Astrocyte (in vitro differentiated cells and primary cell): ENCODE results near the gene TSC22D1. TPM values are rescaled to one million over a fixed set of nuclear protein-coding genes. Genes with fewer than 3 reads are reported as not detected.

Experiments
- DNase-seq: peaks from one replicate; pipeline ENCODE4 v3.0.0-alpha.2; 2010; ENCODE audit warnings: low read depth
- FAIRE-seq: peaks from 2 replicates; lab custom pipeline; 2011; peaks lifted over from hg19 to GRCh38; lab: Jason Lieb, UNC
- H2AFZ ChIP-seq: 2 replicates; pipeline ENCODE4 v1.6.0; 2012; ENCODE audit warnings: low read depth, low read length, inconsistent platforms
- H3K27ac ChIP-seq: 2 replicates; pipeline ENCODE4 v1.5.1; 2011; ENCODE audit warnings: low read depth, low read length, inconsistent platforms
- H3K27me3 ChIP-seq: 2 replicates; pipeline ENCODE4 v1.6.0; 2011; ENCODE audit warnings: low read length, inconsistent platforms; ENCODE audit not compliant: insufficient read depth
- H3K36me3 ChIP-seq: 2 replicates; pipeline ENCODE4 v1.5.1; 2011; ENCODE audit warnings: low read length, inconsistent platforms; ENCODE audit not compliant: insufficient read depth
- H3K4me1 ChIP-seq: 2 replicates; pipeline ENCODE4 v1.5.1; 2011; ENCODE audit warnings: low read length, inconsistent platforms; ENCODE audit not compliant: insufficient read depth
- H3K4me2 ChIP-seq: 2 replicates; pipeline ENCODE4 v1.6.0; 2012; ENCODE audit warnings: low read length, inconsistent platforms
- H3K4me3 ChIP-seq: 2 replicates; pipeline ENCODE4 v1.5.1; 2011; ENCODE audit warnings: low read depth, mild to moderate bottlenecking, low read length, inconsistent platforms; ENCODE audit not compliant: insufficient read depth
- H3K79me2 ChIP-seq: 2 replicates; pipeline ENCODE4 v1.6.0; 2012; ENCODE audit warnings: mild to moderate bottlenecking, low read length, inconsistent platforms; ENCODE audit not compliant: insufficient read depth
- H3K9ac ChIP-seq: 2 replicates; pipeline ENCODE4 v1.6.0; 2012; ENCODE audit warnings: mild to moderate bottlenecking, low read length, inconsistent platforms
- H3K9me3 ChIP-seq: 2 replicates; pipeline ENCODE4 v1.5.1; 2012; ENCODE audit warnings: low read depth, mild to moderate bottlenecking, low read length, inconsistent platforms; ENCODE audit not compliant: insufficient read depth
- H4K20me1 ChIP-seq: 2 replicates; pipeline ENCODE4 v1.6.0; 2012; ENCODE audit warnings: low read length, inconsistent platforms; ENCODE audit not compliant: insufficient read depth
- H3K27ac Mint-ChIP-seq: one replicate; pipeline ENCODE4 v1.8.0; 2021; ENCODE audit warnings: mild to moderate bottlenecking, mixed read lengths; ENCODE audit not compliant: unreplicated experiment
- H3K27me3 Mint-ChIP-seq: one replicate; pipeline ENCODE4 v1.8.0; 2021; ENCODE audit warnings: low read depth, mixed read lengths; ENCODE audit not compliant: unreplicated experiment
- H3K36me3 Mint-ChIP-seq: one replicate; pipeline ENCODE4 v1.8.0; 2021; ENCODE audit warnings: low read depth, mixed read lengths; ENCODE audit not compliant: unreplicated experiment
- H3K4me1 Mint-ChIP-seq: one replicate; pipeline ENCODE4 v1.8.0; 2021; ENCODE audit warnings: low read depth, mixed read lengths; ENCODE audit not compliant: unreplicated experiment
- H3K4me3 Mint-ChIP-seq: one replicate; pipeline ENCODE4 v1.8.0; 2021; ENCODE audit warnings: mild to moderate bottlenecking, moderate library complexity, mixed read lengths; ENCODE audit not compliant: unreplicated experiment
- H3K9me3 Mint-ChIP-seq: one replicate; pipeline ENCODE4 v1.8.0; 2021; ENCODE audit warnings: mild to moderate bottlenecking, mixed read lengths; ENCODE audit not compliant: unreplicated experiment
- CTCF ChIP-seq: IDR thresholded peaks from 2 replicates; pipeline ENCODE4 v1.5.1; 2011; ENCODE audit warnings: low read depth, mild to moderate bottlenecking, inconsistent platforms, low read length, moderate library complexity; ENCODE audit not compliant: insufficient read depth
- EZH2 ChIP-seq: IDR thresholded peaks from 2 replicates; pipeline ENCODE4 v1.6.1; 2012; ENCODE audit warnings: mild to moderate bottlenecking, low read length, inconsistent platforms; ENCODE audit not compliant: insufficient read depth
- total RNA-seq: library from RNA; stranded (reverse); gene quantifications from 2 replicates; pipeline ENCODE4 v1.2.1, GENCODE V29; 2021

The TSC22D1 gene
- total RNA-seq, 1 donor from 2014 or later, result 96.2 TPM

DNA sequence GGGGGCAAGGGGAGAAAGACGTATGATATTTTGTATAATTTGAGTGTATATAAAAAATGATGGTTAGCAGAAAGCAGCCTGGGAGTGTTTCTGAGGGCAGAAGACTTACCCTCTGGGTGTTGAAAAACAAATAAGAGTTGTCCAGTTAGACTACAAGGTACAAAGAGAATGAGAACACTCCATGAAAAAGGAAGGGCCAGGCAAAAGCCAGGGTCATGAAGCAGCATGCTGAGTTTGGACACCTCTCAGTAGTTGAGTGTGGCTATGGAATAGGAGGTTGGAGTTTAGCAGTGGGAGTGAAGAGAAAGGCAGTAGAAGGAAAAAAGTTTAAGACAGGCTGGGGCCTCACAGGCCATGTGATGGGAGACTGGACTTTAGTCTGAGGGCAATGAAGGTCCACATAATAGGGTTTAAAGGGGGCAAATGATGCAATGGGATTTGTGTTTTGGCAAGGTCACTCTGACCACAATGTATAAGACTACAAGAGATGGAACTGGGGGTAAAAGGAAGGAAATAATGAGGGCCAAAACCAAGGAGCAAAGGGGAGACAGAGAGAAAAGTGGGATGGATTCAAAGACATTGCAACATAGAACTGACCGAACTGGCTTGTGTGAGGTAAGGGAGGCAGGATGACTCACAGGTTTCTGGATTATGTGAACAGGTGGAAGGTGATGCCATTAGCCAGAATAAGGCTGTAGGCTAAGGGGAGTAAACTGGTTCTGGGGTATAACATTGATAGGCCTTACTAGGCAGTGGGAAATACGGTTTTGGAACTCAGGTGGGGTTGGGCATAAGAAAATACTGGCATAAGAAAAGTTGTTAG, 125.9 kb downstream of the TSC22D1 start:
- H3K36me3 ChIP-seq, result no peaks in the 10 kb centered on the region
- DNase-seq, result no peak
- FAIRE-seq, result no peak
- peaks cover 32% of the 10 kb centered on the region for H3K79me2 ChIP-seq
- H3K4me1 ChIP-seq, result no peaks in the 10 kb centered on the region
- no peak overlapping the region for H3K27ac Mint-ChIP-seq
- no peak overlapping the region for H3K4me3 Mint-ChIP-seq
- H3K27me3 ChIP-seq, result no peaks in the 10 kb centered on the region
- H3K27ac ChIP-seq, result no peak overlapping the region
- no peak overlapping the region for H3K4me3 ChIP-seq
- no peaks in the 10 kb centered on the region for H3K9me3 Mint-ChIP-seq
- peaks cover 67% of the 10 kb centered on the region for H4K20me1 ChIP-seq
- H3K4me2 ChIP-seq, result no peak overlapping the region
- no peaks in the 10 kb centered on the region for H3K9me3 ChIP-seq
- H3K4me1 Mint-ChIP-seq, result peaks cover 8% of the 10 kb centered on the region
- H3K27me3 Mint-ChIP-seq, result no peaks in the 10 kb centered on the region
- H3K9ac ChIP-seq, result no peak overlapping the region
- no peak overlapping the region for H2AFZ ChIP-seq
- TF ChIP-seq CTCF, result no peak
- no peak for TF ChIP-seq EZH2
- H3K36me3 Mint-ChIP-seq, result peaks cover 9% of the 10 kb centered on the region

DNA sequence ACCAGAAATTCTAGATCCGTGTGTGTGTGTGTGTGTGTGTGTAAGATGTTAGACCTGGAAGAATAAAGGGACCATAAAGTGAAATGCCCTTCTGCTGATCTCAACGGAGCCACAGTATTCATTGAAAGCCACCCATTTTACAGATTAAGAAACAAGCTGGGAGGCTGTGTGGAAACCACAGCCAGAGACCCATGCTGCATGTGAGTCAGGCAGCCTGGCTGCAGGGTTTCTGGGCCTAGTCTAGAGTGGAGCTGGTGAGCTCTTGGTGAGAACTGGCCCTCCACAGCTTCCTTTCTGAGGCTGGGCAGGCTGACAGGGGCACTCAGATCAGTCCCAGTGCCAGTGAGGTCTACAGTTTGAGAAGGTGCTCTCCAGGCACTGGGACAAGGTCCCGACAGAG, 127.3 kb downstream of the TSC22D1 start:
- Histone ChIP-seq H3K9me3 (no peaks in the 10 kb centered on the region), H3K4me2 (no peak overlapping the region), H3K4me1 (no peaks in the 10 kb centered on the region), H3K27me3 (no peaks in the 10 kb centered on the region), H2AFZ (no peak overlapping the region), H4K20me1 (peaks cover 67% of the 10 kb centered on the region), H3K9ac (no peak overlapping the region), H3K27ac (no peak overlapping the region), H3K4me3 (no peak overlapping the region), H3K79me2 (peaks cover 21% of the 10 kb centered on the region), H3K36me3 (no peaks in the 10 kb centered on the region)
- no peak for TF ChIP-seq CTCF
- TF ChIP-seq EZH2, result no peak
- no peaks in the 10 kb centered on the region for H3K27me3 Mint-ChIP-seq
- DNase-seq (no peak), FAIRE-seq (no peak)
- H3K4me3 Mint-ChIP-seq, result no peak overlapping the region
- no peak overlapping the region for H3K27ac Mint-ChIP-seq
- peaks cover 8% of the 10 kb centered on the region for H3K4me1 Mint-ChIP-seq
- no peaks in the 10 kb centered on the region for H3K9me3 Mint-ChIP-seq
- peaks cover 7% of the 10 kb centered on the region for H3K36me3 Mint-ChIP-seq

- H3K4me1 Mint-ChIP-seq, result peaks cover 8% of the 10 kb centered on the region
- TF ChIP-seq EZH2 (no peak), CTCF (no peak)
- Histone ChIP-seq H2AFZ (no peak overlapping the region), H3K9ac (no peak overlapping the region), H3K27me3 (no peaks in the 10 kb centered on the region), H3K79me2 (peaks cover 26% of the 10 kb centered on the region), H3K27ac (no peak overlapping the region), H3K36me3 (no peaks in the 10 kb centered on the region), H4K20me1 (peaks cover 72% of the 10 kb centered on the region), H3K4me3 (no peak overlapping the region), H3K4me2 (no peak overlapping the region), H3K4me1 (no peaks in the 10 kb centered on the region), H3K9me3 (no peaks in the 10 kb centered on the region)
- no peak for FAIRE-seq
- no peaks in the 10 kb centered on the region for H3K9me3 Mint-ChIP-seq
- peaks cover 7% of the 10 kb centered on the region for H3K36me3 Mint-ChIP-seq
- no peaks in the 10 kb centered on the region for H3K27me3 Mint-ChIP-seq
- DNase-seq, result no peak
- H3K27ac Mint-ChIP-seq, result no peak overlapping the region
- no peak overlapping the region for H3K4me3 Mint-ChIP-seq
Observed at GRCh38 chr13:44448373-44448772, 127.8 kb downstream of the TSC22D1 start.
